Parathyroid adenoma (tissue), 2 donors: Measurements from ENCODE around the gene NRXN3.
"Not testable (repeated sequence)": the region's sequence is repeated elsewhere in the genome, so short reads cannot be mapped to it uniquely, and the experiment has no call there.

ENCODE experiments used
- H2AFZ ChIP-seq: fragments of 300-600 bp; sonication (generic); one replicate; pipeline ENCODE4 v1.7.0; 2017; ENCODE audit warnings: antibody characterized with exemption, mild to moderate bottlenecking
- H3K27ac ChIP-seq: fragments of 300-600 bp; sonication (generic); one replicate; pipeline ENCODE4 v1.7.0; 2017
- H3K27me3 ChIP-seq: fragments of 300-600 bp; sonication (generic); one replicate; pipeline ENCODE4 v1.7.0; 2017; ENCODE audit warnings: low read length; ENCODE audit not compliant: control insufficient read depth, insufficient read depth
- H3K36me3 ChIP-seq: fragments of 300-600 bp; sonication (generic); one replicate; pipeline ENCODE4 v1.7.0; 2017; ENCODE audit warnings: low read length; ENCODE audit not compliant: control insufficient read depth, insufficient read depth
- H3K4me1 ChIP-seq: fragments of 300-600 bp; sonication (generic); one replicate; pipeline ENCODE4 v1.7.0; 2017; ENCODE audit warnings: control low read depth
- H3K4me2 ChIP-seq: fragments of 300-600 bp; sonication (generic); one replicate; pipeline ENCODE4 v1.7.0; 2017; ENCODE audit warnings: low read length
- H3K4me3 ChIP-seq: fragments of 300-600 bp; sonication (generic); one replicate; pipeline ENCODE4 v1.7.0; 2017; ENCODE audit warnings: low read depth, low read length
- H3K79me2 ChIP-seq: fragments of 300-600 bp; sonication (generic); one replicate; pipeline ENCODE4 v1.7.0; 2017; ENCODE audit warnings: control low read depth
- H3K9ac ChIP-seq: fragments of 300-600 bp; sonication (generic); one replicate; pipeline ENCODE4 v1.7.0; 2017; ENCODE audit warnings: mild to moderate bottlenecking
- H3K9me3 ChIP-seq: fragments of 300-600 bp; sonication (generic); one replicate; pipeline ENCODE4 v1.7.0; 2017; ENCODE audit warnings: low read length; ENCODE audit not compliant: control insufficient read depth
- CTCF ChIP-seq: fragments of 300-600 bp; sonication (generic); IDR thresholded peaks from one replicate; pipeline ENCODE4 v1.7.0; 2017; ENCODE audit warnings: antibody characterized with exemption, mild to moderate bottlenecking
- donor health status: primary hyperparathyroidism.

The NRXN3 gene

GRCh38 chr14:79018836-79019235 is 848.7 kb downstream of the NRXN3 start:
- Histone ChIP-seq H3K4me1 (peaks cover 61% of the 10 kb centered on the region), H3K4me2 (no peak overlapping the region)
- no peak for TF ChIP-seq CTCF

GRCh38 chr14:79019898-79020297 is 849.7 kb downstream of the NRXN3 start:
- not testable (repeated sequence) for H3K79me2 ChIP-seq, H3K9ac ChIP-seq, H3K9me3 ChIP-seq, H3K4me2 ChIP-seq, H3K27me3 ChIP-seq, H3K4me3 ChIP-seq, H3K36me3 ChIP-seq
- H2AFZ ChIP-seq: peak overlapping the region; percentile 23
- H3K27ac ChIP-seq: peak overlapping the region; percentile 94
- H3K4me1 ChIP-seq: peaks cover 50% of the 10 kb centered on the region

More at GRCh38 chr14:79018836-79019235, 848.7 kb downstream of the NRXN3 start:
- Histone ChIP-seq H3K79me2 (no peaks in the 10 kb centered on the region), H3K27me3 (no peaks in the 10 kb centered on the region), H3K9ac (no peak overlapping the region), H3K9me3 (no peaks in the 10 kb centered on the region), H2AFZ (peak overlapping the region; percentile 30), H3K27ac (peak overlapping the region; percentile 94), H3K36me3 (no peaks in the 10 kb centered on the region), H3K4me3 (no peak overlapping the region)

- no peaks in the 10 kb centered on the region for H3K27me3 ChIP-seq
- H3K79me2 ChIP-seq: no peaks in the 10 kb centered on the region
- no peaks in the 10 kb centered on the region for H3K9me3 ChIP-seq
- peaks cover 37% of the 10 kb centered on the region for H3K4me1 ChIP-seq
- no peak overlapping the region for H3K27ac ChIP-seq
- no peak overlapping the region for H3K4me2 ChIP-seq
- H3K4me3 ChIP-seq: no peak overlapping the region
- no peaks in the 10 kb centered on the region for H3K36me3 ChIP-seq
- no peak overlapping the region for H3K9ac ChIP-seq
- no peak overlapping the region for H2AFZ ChIP-seq
- no peak for TF ChIP-seq CTCF
These were observed 851.6 kb downstream of the NRXN3 start for GRCh38 chr14:79021766-79022165.

- TF ChIP-seq CTCF: no peak
- Histone ChIP-seq H3K9ac (no peak overlapping the region), H3K79me2 (no peaks in the 10 kb centered on the region), H3K9me3 (no peaks in the 10 kb centered on the region), H3K27me3 (no peaks in the 10 kb centered on the region), H2AFZ (peak overlapping the region; percentile 39), H3K4me1 (peaks cover 19% of the 10 kb centered on the region), H3K4me2 (no peak overlapping the region), H3K27ac (no peak overlapping the region), H3K36me3 (no peaks in the 10 kb centered on the region), H3K4me3 (no peak overlapping the region)
These were observed 857.0 kb downstream of the NRXN3 start for GRCh38 chr14:79027138-79027537.

GRCh38 chr14:79028281-79028680 is 858.1 kb downstream of the NRXN3 start:
- H3K79me2 ChIP-seq: no peaks in the 10 kb centered on the region

More at GRCh38 chr14:79028281-79028680, 858.1 kb downstream of the NRXN3 start:
- H3K27ac ChIP-seq: no peak overlapping the region
- no peak for TF ChIP-seq CTCF
- H3K4me3 ChIP-seq: no peak overlapping the region
- H2AFZ ChIP-seq: peak overlapping the region; percentile 10
- H3K9me3 ChIP-seq: no peaks in the 10 kb centered on the region
- H3K4me1 ChIP-seq: peaks cover 29% of the 10 kb centered on the region
- no peak overlapping the region for H3K4me2 ChIP-seq
- H3K36me3 ChIP-seq: no peaks in the 10 kb centered on the region
- H3K9ac ChIP-seq: no peak overlapping the region
- no peaks in the 10 kb centered on the region for H3K27me3 ChIP-seq
